ENCODE results near the gene LRRC4B.

- TF ChIP-seq CTCF (IDR thresholded peaks at IDR 0.05) (no peak), POLR2A (IDR thresholded peaks at IDR 0.05) (no peak)
Measured at GRCh38 chr19:50477751-50478515, 90.3 kb downstream of the LRRC4B start.
